HUDEP-2 (cell line): Measurements from ENCODE around the gene FREM1.

Source experiments
- DNase-seq, 76 experiments: peaks; one replicate each; lab custom pipeline; 2025; ENCODE audit not compliant: unreplicated experiment in 76 of 76; lab: John Stamatoyannopoulos, UW

Gene FREM1

GRCh38 chr9:14911046-14911445 is 818 bp upstream of the FREM1 start:
- DNase-seq = no peak

- DNase-seq = no peak
These were observed 647 bp downstream of the FREM1 start for GRCh38 chr9:14909601-14909960.

- DNase-seq = no peak
These were observed 1.0 kb downstream of the FREM1 start for GRCh38 chr9:14909181-14909580.

GRCh38 chr9:14908295-14909180 is 1.7 kb downstream of the FREM1 start:
- DNase-seq = no peak

- DNase-seq = no peak
These were observed 2.5 kb downstream of the FREM1 start for GRCh38 chr9:14907696-14908095.

GRCh38 chr9:14907360-14907685 is 2.9 kb downstream of the FREM1 start:
- no peak for DNase-seq

GRCh38 chr9:14906644-14907359 is 3.4 kb downstream of the FREM1 start:
- peak in 32 of 76 experiments; percentile 0 to 78 (median 28) for DNase-seq

GRCh38 chr9:14906000-14906399 is 4.2 kb downstream of the FREM1 start:
- DNase-seq = no peak

- no peak for DNase-seq
These were observed 7.2 kb downstream of the FREM1 start for GRCh38 chr9:14903040-14903439.

GRCh38 chr9:14902561-14902960 is 7.7 kb downstream of the FREM1 start:
- DNase-seq = no peak

- DNase-seq = no peak
These were observed 10.4 kb downstream of the FREM1 start for GRCh38 chr9:14899815-14900193.

- no peak for DNase-seq
These were observed 11.0 kb downstream of the FREM1 start for GRCh38 chr9:14899042-14899814.

GRCh38 chr9:14895806-14896205 is 14.4 kb downstream of the FREM1 start:
- DNase-seq = no peak

GRCh38 chr9:14893280-14893679 is 16.9 kb downstream of the FREM1 start:
- no peak for DNase-seq

- no peak for DNase-seq
These were observed 18.9 kb downstream of the FREM1 start for GRCh38 chr9:14891332-14891731.

- DNase-seq = no peak
These were observed 20.8 kb downstream of the FREM1 start for GRCh38 chr9:14889451-14889850.

- no peak for DNase-seq
These were observed 21.4 kb downstream of the FREM1 start for GRCh38 chr9:14888875-14889274.

GRCh38 chr9:14888272-14888671 is 22.0 kb downstream of the FREM1 start:
- DNase-seq = no peak

- no peak for DNase-seq
These were observed 23.1 kb downstream of the FREM1 start for GRCh38 chr9:14887149-14887548.

- DNase-seq = no peak
These were observed 26.8 kb downstream of the FREM1 start for GRCh38 chr9:14883310-14883944.

GRCh38 chr9:14882090-14882489 is 28.1 kb downstream of the FREM1 start:
- DNase-seq = no peak
